ENCODE measurements around the gene CA10.

- TF ChIP-seq CTCF (conservative IDR thresholded peaks at IDR 0.05; ENCODE audit: low read depth, low read length) (no peak), POLR2A (IDR thresholded peaks at IDR 0.05; ENCODE audit: low read depth, low read length) (no peak), RAD21 (IDR thresholded peaks at IDR 0.05; ENCODE audit: low read length) (no peak), SMC3 (IDR thresholded peaks at IDR 0.05; ENCODE audit: low read depth, low read length) (no peak), RFX5 (IDR thresholded peaks at IDR 0.05; ENCODE audit: low read depth, low read length) (no peak), MXI1 (IDR thresholded peaks at IDR 0.05; ENCODE audit: borderline replicate concordance, low read depth, low read length) (no peak), CEBPB (IDR thresholded peaks at IDR 0.05; ENCODE audit: low read depth, low read length) (no peak)
- TF ChIP-seq, protein P1, sequence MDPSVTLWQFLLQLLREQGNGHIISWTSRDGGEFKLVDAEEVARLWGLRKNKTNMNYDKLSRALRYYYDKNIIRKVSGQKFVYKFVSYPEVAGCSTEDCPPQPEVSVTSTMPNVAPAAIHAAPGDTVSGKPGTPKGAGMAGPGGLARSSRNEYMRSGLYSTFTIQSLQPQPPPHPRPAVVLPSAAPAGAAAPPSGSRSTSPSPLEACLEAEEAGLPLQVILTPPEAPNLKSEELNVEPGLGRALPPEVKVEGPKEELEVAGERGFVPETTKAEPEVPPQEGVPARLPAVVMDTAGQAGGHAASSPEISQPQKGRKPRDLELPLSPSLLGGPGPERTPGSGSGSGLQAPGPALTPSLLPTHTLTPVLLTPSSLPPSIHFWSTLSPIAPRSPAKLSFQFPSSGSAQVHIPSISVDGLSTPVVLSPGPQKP (IDR thresholded peaks at IDR 0.05; ENCODE audit: borderline replicate concordance, low read depth, low read length), result no peak
These were observed 507.7 kb downstream of the CA10 start for GRCh38 chr17:51650772-51651171.
